Stomach smooth muscle (tissue), 2 donors: ENCODE data around the gene RGS10.
A peak's percentile ranks its signal among the peaks of the same experiment; 100 is the strongest.
"Not testable (repeated sequence)": the region's sequence is repeated elsewhere in the genome, so short reads cannot be mapped to it uniquely, and the experiment has no call there.

ENCODE experiments used
- H3K27ac ChIP-seq: one replicate; pipeline ENCODE4 v1.7.0; 2013; ENCODE audit warnings: mild to moderate bottlenecking, low read length, inconsistent platforms
- H3K27me3 ChIP-seq, 2 donors: one replicate each; pipeline ENCODE4 v1.7.0; 2013; ENCODE audit warnings: low read length in 2 of 2; ENCODE audit not compliant: insufficient read depth in 2 of 2, control insufficient read depth in 1 of 2
- H3K36me3 ChIP-seq, 2 donors: one replicate each; pipeline ENCODE4 v1.7.0; 2013; ENCODE audit warnings: low read length in 2 of 2; ENCODE audit not compliant: control insufficient read depth in 2 of 2, insufficient read depth in 2 of 2
- H3K4me1 ChIP-seq: one replicate; pipeline ENCODE4 v1.7.0; 2013; ENCODE audit warnings: low read length; ENCODE audit not compliant: control insufficient read depth, insufficient read depth
- H3K4me3 ChIP-seq, 2 donors: one replicate each; pipeline ENCODE4 v1.7.0; 2013; ENCODE audit warnings: low read length in 2 of 2
- H3K9ac ChIP-seq, 2 donors: one replicate each; pipeline ENCODE4 v1.7.0; 2013; ENCODE audit warnings: low read length in 2 of 2, mild to moderate bottlenecking in 1 of 2
- H3K9me3 ChIP-seq, 2 donors: one replicate each; pipeline ENCODE4 v1.7.0; 2013; ENCODE audit warnings: low read length in 2 of 2; ENCODE audit not compliant: control insufficient read depth in 2 of 2
- donor health status: healthy.
- donor health status: Pancreatic carcinoma.

Gene RGS10

DNA sequence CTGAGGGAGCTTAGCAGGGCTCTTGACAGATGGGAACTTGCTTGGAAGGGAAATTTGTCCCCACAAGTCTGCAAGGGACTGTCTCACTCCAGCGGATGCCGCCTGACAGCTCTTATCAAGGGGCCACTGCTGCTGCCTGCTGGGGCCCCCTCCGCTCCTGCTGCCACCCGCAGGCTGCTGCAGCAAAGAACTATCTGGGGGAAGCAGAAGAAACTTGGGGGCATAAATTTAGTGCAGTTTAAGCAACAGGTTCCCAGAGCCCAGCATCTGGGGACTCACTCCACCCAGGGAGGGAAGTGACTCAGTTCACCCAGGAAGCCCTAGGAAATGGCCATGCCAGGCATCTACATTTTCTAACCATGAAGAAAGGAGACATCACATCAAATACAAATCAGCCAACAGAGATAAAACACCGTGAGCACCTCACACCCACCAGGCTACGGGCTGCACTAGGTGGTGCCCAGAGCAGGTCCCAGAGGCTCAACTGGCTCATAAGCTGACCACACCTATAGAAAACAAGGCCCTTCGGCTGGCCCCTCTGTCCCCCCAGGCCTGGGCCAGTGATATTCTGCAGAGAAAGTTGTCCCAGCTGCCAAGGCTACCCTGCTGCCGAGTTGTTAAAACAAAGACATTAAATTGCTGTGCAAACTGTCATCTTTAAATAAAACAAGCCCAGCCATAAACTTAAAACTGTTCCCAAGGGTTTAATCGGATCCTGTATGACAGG lies 3.7 kb downstream of the RGS10 start:
- peaks cover 52% of the 10 kb centered on the region for H3K4me1 ChIP-seq
- peak overlapping the region; percentile 71 for H3K27ac ChIP-seq

DNA sequence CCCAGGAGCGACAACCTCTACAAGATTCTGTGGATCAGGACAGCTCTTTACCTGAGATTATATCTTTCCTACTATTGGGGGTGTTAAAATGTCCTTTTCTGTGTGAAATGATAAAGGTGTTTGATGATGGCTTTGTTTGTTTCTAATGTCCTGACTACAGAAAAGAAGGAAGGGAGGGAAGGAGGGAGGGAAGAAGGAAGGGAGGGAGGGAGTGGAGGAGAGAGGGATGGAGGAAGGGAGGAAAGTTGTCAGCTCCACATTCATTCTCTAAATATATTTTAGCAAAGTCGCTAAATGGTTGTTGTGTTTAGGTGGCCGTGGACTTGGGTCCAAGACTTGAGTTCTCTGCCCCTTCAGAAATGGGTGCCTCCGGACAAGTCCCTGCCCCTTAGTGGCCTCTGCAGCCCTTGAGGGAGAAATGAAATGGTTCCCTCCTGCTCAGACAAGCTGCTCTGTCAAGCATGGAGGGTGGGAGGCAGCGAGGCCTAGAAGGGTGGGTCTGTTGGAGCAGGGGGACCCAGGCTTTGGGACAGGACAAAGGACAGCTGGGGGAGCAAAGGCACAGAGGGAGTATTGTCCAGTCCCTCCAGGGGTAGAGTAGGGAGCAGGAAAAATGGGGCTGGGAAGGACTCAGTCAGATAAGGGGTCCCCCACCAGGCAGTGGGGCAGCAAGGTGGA lies 4.4 kb downstream of the RGS10 start:
- H3K9me3 ChIP-seq: no peaks in the 10 kb centered on the region
- peak overlapping the region in 1 of 2 donors; percentile 8 for H3K4me3 ChIP-seq
- H3K9ac ChIP-seq: peak overlapping the region; percentile 4 to 7
- no peaks in the 10 kb centered on the region for H3K36me3 ChIP-seq
- H3K4me1 ChIP-seq: peaks cover 51% of the 10 kb centered on the region
- peak overlapping the region; percentile 71 for H3K27ac ChIP-seq
- no peaks in the 10 kb centered on the region for H3K27me3 ChIP-seq

More for the DNA sequence above, 3.7 kb downstream of the RGS10 start:
- Histone ChIP-seq H3K36me3 (no peaks in the 10 kb centered on the region), H3K9me3 (no peaks in the 10 kb centered on the region), H3K9ac (peak overlapping the region in 1 of 2 donors; percentile 33), H3K27me3 (no peaks in the 10 kb centered on the region), H3K4me3 (peak overlapping the region in 1 of 2 donors; percentile 30)

DNA sequence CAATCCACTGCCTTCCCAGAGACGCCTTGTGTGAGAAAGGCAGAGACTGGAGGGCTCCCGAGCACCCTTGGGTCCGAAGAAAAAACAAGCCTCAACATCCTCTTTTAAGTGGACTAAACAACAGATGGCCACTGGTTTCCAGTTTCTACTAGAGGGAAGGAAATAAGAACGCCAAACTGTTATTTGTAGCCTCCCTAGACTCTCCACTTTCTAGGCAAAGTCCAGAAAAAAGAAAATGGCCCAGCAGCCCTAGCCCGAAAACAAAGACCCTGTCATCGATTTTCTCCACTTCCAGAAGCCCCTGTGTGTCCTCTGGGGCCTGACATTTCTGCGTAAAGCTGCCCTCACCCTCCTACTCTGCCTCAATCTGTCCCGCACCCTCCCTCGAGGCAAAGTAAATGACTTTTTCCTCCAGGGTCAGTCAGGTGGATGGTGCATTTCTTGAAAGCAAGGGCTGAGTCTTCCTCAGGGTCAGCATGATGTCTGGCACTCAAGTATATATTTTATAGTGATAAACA lies 6.0 kb downstream of the RGS10 start:
- H3K27ac ChIP-seq: peak overlapping the region; percentile 1
- peaks cover 50% of the 10 kb centered on the region for H3K4me1 ChIP-seq
- no peaks in the 10 kb centered on the region for H3K36me3 ChIP-seq
- H3K9ac ChIP-seq: no peak overlapping the region
- no peaks in the 10 kb centered on the region for H3K9me3 ChIP-seq
- H3K27me3 ChIP-seq: no peaks in the 10 kb centered on the region
- H3K4me3 ChIP-seq: no peak overlapping the region

DNA sequence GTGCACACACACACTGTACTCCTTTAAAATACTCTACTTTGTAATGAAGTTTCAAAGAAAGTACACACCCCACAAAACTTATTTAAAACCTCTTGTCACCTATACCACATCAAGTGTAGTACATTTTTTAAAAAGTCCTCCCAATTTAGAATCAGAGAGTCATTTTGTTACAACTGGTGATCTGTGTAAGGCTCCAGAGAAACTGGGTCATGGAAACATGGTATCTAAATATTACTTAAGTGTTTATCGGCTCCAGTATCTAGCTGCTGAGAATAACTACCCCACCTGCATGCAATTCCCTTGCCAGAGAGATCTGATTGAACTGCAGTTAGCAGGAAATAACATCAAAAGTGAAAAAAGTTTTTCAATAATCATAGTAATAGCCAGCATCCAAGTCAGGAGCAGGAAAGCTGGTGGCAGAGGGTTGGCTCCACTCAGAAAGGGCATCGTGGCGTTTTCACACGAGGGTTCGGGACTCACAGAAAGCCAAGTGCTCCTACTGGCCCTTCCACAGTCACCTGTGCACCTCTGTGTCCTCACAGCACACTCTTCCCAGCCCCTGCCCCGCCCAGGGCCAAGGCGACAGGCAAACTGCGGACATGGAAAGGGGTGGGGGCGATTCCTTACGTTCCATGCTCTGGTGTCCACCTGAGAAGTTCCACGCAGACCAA lies 6.5 kb downstream of the RGS10 start:
- H3K27ac ChIP-seq: peak overlapping the region; percentile 1
- no peaks in the 10 kb centered on the region for H3K27me3 ChIP-seq
- H3K4me3 ChIP-seq: no peak overlapping the region
- no peaks in the 10 kb centered on the region for H3K36me3 ChIP-seq
- H3K9ac ChIP-seq: no peak overlapping the region
- peaks cover 50% of the 10 kb centered on the region for H3K4me1 ChIP-seq
- H3K9me3 ChIP-seq: no peaks in the 10 kb centered on the region

DNA sequence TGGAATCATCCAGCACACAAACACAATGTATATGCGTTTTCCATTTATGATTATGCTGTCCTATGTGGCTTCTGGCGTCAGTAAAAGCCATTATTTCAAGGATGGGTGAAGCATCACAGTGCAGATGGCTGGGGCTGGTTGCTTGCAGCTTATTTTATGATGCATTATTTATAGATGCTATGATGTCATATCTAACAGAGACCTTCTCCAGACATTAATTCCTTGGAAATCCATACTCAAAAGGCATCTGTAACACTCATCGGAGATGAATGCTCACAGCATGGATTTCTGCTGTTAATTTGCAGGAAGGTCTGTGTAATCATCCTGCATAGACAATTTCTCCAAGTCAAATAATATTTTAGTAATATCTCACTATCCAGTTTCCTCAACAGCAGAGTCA lies 7.2 kb downstream of the RGS10 start:
- H3K36me3 ChIP-seq: no peaks in the 10 kb centered on the region
- no peaks in the 10 kb centered on the region for H3K27me3 ChIP-seq
- H3K4me3 ChIP-seq: no peak overlapping the region
- H3K9me3 ChIP-seq: no peaks in the 10 kb centered on the region
- H3K27ac ChIP-seq: peak overlapping the region; percentile 1
- no peak overlapping the region for H3K9ac ChIP-seq
- peaks cover 56% of the 10 kb centered on the region for H3K4me1 ChIP-seq

DNA sequence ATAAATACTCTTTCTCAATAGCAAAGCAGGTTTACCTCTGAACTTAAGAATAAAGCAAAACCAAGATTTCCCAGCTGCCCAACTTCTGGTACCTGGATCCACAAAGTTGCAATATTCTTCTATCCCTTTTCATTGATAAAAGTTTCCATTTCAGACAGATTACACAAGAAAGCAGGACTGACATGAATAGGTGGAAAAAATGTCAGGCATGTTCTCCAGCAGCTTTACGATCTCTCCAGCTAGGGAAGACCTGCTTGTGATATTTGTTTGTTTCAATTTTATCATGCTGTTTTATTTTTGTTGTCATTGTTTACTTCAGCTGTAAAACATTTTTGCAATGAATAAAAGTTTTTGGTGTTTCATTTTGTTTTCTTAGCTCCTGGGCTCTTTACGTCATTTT lies 9.0 kb downstream of the RGS10 start:
- Histone ChIP-seq H3K9me3 (no peaks in the 10 kb centered on the region), H3K4me3 (no peak overlapping the region), H3K36me3 (no peaks in the 10 kb centered on the region), H3K4me1 (peaks cover 47% of the 10 kb centered on the region), H3K9ac (no peak overlapping the region), H3K27me3 (no peaks in the 10 kb centered on the region), H3K27ac (no peak overlapping the region)

DNA sequence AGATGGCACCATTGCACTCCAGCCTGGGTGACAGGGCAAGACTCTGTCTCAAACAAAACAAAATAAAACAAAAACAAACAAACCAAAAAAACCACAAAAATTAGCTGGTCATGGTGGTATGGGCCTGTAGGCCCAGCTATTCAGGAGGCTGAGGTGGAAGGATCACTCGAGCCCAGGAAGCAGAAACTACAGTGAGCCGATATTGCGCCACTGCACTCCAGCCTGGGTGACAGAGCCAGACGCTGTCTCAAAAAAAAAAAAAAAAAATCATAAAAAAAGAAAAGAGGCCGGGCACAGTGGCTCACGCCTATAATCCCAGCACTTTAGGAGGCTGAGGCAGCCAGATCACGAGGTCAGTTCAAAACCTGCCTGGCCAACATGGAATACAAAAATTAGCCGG lies 9.7 kb downstream of the RGS10 start:
- H3K4me1 ChIP-seq: peaks cover 42% of the 10 kb centered on the region
- not testable (repeated sequence) for H3K9ac ChIP-seq, H3K27ac ChIP-seq, H3K9me3 ChIP-seq, H3K4me3 ChIP-seq, H3K36me3 ChIP-seq, H3K27me3 ChIP-seq

DNA sequence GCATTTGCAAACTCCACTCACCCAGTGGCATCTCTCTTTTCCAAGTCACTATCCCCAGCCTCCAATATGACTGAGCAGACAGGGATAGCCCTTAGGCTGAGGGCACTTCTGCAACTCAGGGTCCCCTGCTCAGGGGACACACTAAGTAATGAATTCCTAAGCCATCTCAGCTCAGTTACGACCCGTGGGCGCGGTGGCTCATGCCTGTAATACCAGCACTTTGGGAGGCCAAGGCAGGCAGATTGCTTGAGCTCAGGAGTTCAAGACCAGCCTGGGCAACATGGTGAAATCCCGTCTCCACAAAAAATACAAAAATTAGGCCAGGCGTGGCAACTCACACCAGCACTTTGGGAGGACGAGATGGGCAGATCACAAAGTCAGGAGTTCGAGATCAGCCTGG lies 10.3 kb downstream of the RGS10 start:
- H3K4me1 ChIP-seq: peaks cover 38% of the 10 kb centered on the region
- H3K4me3 ChIP-seq, H3K27ac ChIP-seq, H3K36me3 ChIP-seq, H3K9me3 ChIP-seq, H3K9ac ChIP-seq, H3K27me3 ChIP-seq: not testable (repeated sequence)

DNA sequence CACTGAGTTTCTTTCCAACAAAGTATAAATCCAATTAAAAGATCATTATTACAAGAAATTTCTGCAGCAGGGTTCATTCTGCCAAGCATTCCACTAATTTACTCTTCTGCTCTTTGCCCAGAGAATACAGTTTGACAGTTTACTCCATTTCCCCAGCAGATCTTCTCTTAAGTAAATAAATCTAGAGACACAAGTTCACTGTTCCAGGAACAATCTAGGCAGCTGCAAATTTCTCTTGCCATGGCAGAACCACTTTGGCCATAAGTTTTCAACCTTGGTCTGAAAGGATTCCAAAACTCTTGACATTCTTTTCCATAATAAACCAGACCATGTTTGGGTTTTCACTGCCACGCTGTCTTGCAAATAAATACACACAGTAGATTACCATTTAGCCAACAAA lies 11.5 kb downstream of the RGS10 start:
- no peak overlapping the region for H3K9ac ChIP-seq
- no peak overlapping the region for H3K4me3 ChIP-seq
- H3K4me1 ChIP-seq: peaks cover 39% of the 10 kb centered on the region
- H3K27ac ChIP-seq: peak overlapping the region; percentile 1
- no peaks in the 10 kb centered on the region for H3K36me3 ChIP-seq
- H3K27me3 ChIP-seq: no peaks in the 10 kb centered on the region
- H3K9me3 ChIP-seq: no peaks in the 10 kb centered on the region

DNA sequence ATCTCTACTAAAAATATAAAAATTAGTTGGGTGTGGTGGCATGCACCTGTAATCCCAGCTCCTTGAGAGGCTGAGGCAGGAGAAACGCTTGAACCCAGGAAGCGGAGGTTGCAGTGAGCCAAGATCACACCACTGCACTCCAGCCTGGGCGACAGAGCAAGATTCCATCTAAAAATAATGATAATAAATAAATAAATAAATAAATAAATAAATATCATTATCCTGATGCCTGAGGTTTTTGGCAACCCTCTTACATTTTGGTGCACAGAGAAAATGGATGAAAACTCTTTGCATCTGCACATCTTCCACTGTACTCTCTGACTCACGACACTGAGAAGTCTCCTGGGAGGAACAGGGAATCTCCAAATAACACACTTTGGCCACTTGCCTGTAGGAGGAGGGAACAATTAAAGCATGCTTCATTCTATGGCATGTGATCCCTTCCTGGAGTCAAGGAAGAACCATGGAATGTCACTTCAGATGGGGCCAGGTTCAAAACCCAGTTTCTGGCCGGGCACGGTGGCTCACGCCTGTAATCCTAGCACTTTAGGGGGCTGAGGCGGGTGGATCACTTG lies 13.8 kb downstream of the RGS10 start:
- not testable (repeated sequence) for H3K9ac ChIP-seq, H3K27ac ChIP-seq, H3K27me3 ChIP-seq, H3K9me3 ChIP-seq, H3K4me3 ChIP-seq
- H3K36me3 ChIP-seq: peaks cover 4 to 15% of the 10 kb centered on the region in 2 donors
- H3K4me1 ChIP-seq: peaks cover 31% of the 10 kb centered on the region
